Stimulated activated CD8-positive, alpha-beta memory T cell treated with anti-CD3 and anti-CD28 coated beads, Interleukin-15, amount 100 ng/mL, for 48 hours (primary cell): ENCODE data around the gene TFRC.
"Not testable (repeated sequence)": the region's sequence is repeated elsewhere in the genome, so short reads cannot be mapped to it uniquely, and the experiment has no call there.

Source experiments
- DNase-seq, 2 donors: peaks; one replicate each; pipeline ENCODE4 v3.0.0-alpha.2; 2020; ENCODE audit warnings: low read depth in 2 of 2

The TFRC gene

DNA sequence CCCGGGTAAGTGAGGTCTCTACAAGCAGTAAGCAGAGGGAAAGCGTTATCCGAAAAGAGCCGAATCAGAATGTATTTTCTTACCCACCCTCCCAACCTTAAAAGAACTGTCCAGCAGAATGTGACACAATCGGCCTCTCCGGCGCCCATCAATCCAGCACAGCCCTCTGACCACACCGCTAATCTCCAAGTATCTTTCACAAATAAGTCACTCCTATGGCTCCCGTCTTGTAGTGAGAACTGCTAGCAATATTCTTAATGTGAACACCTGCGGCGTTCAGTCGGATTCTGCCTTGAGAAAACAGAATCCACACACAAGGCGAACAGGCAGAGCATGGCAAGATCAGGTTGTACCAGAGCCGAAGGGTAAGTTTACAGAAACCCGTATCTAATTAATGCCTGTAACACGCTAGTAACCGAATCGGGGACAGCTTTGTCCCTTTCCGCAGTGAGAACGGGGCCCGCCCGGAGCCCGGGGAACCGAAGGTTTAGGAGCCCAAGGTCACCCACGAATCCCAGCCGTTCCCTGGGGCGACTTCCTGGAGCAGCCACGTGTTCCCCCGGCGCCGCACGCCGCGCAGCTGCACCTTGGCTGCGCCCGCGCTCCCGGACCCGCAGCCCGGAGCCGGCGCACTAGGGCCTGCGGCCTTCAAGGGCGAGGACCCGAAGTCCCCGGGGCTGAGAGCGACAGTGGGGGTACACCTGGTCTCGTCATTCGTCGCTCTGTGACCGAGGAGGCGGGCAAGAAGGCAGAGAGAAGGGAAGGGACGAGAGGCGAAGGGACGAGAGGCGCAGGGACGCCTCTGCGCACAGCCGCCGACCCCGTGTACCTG is 672 bp downstream of the TFRC start:
- DNase-seq: peak; percentile 33 to 42

GRCh38 chr3:196080101-196080846 is 1.6 kb downstream of the TFRC start:
- DNase-seq: not testable (repeated sequence)

DNA sequence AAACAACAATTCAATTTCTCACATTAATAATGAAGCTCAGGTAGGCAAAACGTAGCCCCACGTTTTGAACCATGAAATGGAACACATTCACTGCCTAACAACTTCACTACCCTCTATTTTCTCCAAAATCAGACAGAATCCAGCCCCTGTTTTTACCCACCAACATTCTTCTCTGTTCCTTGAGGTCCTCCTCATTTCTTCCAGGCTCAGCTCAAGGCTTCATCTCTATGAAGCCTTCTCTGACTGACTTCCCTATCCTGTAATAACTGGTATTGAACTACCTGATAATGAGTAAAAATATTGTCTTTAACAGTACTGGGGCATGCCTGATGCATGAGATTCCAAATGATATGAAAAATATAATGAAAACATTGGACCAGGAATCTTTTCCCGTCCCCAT is 2.2 kb downstream of the TFRC start:
- no peak for DNase-seq

- no peak for DNase-seq
Measured at GRCh38 chr3:196075013-196075412, 6.9 kb downstream of the TFRC start.

DNA sequence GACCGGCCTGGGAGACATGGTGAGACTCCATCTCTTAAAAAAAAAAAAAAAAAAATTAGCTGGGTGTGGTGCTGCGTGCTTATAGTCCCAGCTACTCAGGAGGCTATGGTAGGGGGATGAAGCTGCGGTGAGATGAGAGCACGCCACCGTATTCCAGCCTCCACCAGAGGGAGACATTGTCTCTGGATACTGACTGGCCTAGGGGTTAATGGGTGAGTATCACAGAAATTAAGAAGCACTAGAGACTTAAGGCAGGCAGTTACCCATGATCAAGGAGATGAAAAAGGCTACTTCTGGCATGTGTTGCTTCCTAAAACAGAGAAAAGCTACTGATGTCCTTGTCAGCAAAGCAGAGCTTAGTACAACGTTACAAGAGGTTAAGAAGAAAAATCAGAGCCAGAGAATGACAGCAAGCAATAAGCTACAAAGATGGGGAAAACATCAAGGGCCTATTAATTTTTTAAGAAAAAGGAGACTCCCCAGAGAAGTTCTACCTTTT is 8.6 kb downstream of the TFRC start:
- DNase-seq: peak; percentile 24 to 26

DNA sequence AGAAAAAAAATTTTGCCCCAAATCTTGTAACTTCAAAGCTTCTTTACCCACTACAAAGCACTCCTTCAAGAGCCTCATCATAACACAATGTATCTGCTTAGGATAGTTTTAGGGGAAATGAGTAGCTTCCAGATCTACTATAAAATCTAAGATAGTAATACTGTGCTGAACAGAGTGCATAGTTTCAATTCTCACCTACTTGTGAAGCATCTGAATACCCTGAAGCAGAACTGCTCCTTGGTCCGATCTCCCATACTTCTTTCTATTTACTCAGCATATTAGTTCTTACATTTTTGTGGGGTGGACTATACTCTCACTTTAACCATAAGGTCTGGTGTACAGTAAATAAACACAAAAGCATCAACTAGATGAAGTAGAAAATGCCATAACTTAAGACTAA is 9.6 kb downstream of the TFRC start:
- DNase-seq: no peak

DNA sequence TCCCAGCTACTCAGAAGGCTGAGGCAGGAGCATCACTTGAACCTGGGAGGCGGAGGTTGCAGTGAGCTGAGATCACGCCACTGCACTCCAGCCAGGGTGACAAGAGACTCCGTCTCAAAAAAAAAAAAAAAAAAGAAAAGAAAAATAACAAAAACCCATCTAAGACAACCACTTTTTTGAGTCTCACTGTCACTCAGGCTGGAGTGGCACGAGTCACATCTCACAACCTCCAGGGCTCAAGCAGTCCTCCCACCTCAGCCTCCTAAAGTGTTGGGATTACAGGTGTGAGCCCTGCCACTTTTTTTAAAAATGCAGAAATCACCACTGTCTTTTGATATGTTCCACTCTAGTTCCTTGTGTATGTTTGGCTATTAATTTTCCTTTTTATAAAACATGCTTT is 13.1 kb downstream of the TFRC start:
- not testable (repeated sequence) for DNase-seq

- DNase-seq: no peak
Measured at GRCh38 chr3:196067439-196067838, 14.5 kb downstream of the TFRC start.

DNA sequence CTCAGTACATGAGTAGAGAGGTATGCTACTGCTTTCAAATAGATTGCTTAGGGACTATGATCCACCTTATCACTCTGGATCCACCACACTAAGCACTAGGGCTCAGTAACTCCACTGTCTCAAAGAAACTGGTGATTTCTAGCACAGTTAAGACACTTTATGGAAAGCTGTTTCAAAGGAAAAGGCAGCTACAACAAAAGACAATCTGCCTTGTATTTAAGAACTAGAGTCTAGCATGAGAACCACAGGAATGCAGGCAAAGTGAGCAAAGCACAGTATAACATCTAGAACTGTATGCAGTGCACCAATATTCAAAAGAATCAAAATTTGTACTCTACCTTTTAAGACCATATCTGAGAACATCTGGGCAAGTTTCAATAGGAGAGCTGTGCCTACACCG is 17.9 kb downstream of the TFRC start:
- DNase-seq: no peak

DNA sequence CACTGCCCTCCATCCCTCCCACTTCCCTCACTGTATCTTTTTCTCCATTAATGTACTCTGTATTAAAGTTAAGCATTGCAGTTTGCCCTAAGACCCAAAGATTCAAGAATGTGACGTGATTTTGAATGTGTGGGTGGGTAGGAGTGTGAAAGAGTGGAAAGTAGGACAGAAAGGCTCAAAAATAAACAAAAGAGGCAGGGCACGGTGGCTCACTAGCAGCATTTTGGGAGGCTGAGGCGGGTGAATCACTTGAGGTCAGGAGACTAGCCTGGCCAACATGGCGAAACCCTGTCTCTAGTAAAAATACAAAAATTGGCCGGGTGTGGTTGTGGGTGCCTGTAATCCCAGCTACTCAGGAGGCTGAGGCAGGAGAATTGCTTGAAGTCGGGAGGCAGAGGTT is 18.4 kb downstream of the TFRC start:
- no peak for DNase-seq

- DNase-seq: no peak
Measured at GRCh38 chr3:196063049-196063448, 18.8 kb downstream of the TFRC start.

- DNase-seq: no peak
Measured at GRCh38 chr3:196060834-196061233, 21.1 kb downstream of the TFRC start.

- no peak for DNase-seq
Measured at GRCh38 chr3:196057760-196058331, 24.0 kb downstream of the TFRC start.

- not testable (repeated sequence) for DNase-seq
Measured at GRCh38 chr3:196056371-196056770, 25.5 kb downstream of the TFRC start.

- no peak for DNase-seq
Measured at GRCh38 chr3:196055683-196056270, 26.1 kb downstream of the TFRC start.

GRCh38 chr3:196055240-196055639 is 26.6 kb downstream of the TFRC start:
- DNase-seq: no peak

GRCh38 chr3:196054661-196055060 is 27.2 kb downstream of the TFRC start:
- DNase-seq: no peak

GRCh38 chr3:196053487-196053886 is 28.4 kb downstream of the TFRC start:
- DNase-seq: no peak

GRCh38 chr3:196051282-196052076 is 30.4 kb downstream of the TFRC start:
- DNase-seq: no peak

GRCh38 chr3:196050597-196050996 is 31.3 kb downstream of the TFRC start:
- DNase-seq: no peak

- no peak for DNase-seq
Measured at GRCh38 chr3:196049653-196050052, 32.2 kb downstream of the TFRC start.
